ENCODE measurements around the gene CCNDBP1. TPM values are rescaled to one million over a fixed set of nuclear protein-coding genes. Genes with fewer than 3 reads are reported as not detected.

The CCNDBP1 gene
- total RNA-seq, 1 experiment from 2014 or later = 20.4 TPM

Other genes starting within 250 kb of the CCNDBP1 start
- 17.2 to 18.9 TPM (median 17.9 TPM) in 3 replicates for gene UBR1, start 79.4 kb upstream of the CCNDBP1 start, total RNA-seq (2021)
- gene TMEM62, start 51.8 kb upstream of the CCNDBP1 start, total RNA-seq (2021) = 4.6 to 5.6 TPM (median 5.0 TPM) in 3 replicates
- gene EPB42, start 35.6 kb downstream of the CCNDBP1 start, total RNA-seq (2021) = not detected in 3 replicates
- not detected in 3 replicates for gene TGM5, start 81.5 kb downstream of the CCNDBP1 start, total RNA-seq (2021)
- gene TGM7, start 116.9 kb downstream of the CCNDBP1 start, total RNA-seq (2021) = not detected in 3 replicates
- gene LCMT2, start 145.2 kb downstream of the CCNDBP1 start, total RNA-seq (2021) = 7.6 to 10.6 TPM (median 9.6 TPM) in 3 replicates
- 39.7 to 41.7 TPM (median 41.6 TPM) in 3 replicates for gene ZSCAN29, start 185.6 kb downstream of the CCNDBP1 start, total RNA-seq (2021)
- gene TUBGCP4, start 185.7 kb downstream of the CCNDBP1 start, total RNA-seq (2021) = 22.5 to 28.5 TPM (median 25.4 TPM) in 3 replicates

Measured in WTC11 (cell line).